ENCODE data around the gene ZNF639.
"Not testable (repeated sequence)": the region's sequence is repeated elsewhere in the genome, so short reads cannot be mapped to it uniquely, and the experiment has no call there.

Gene ZNF639, protein sequence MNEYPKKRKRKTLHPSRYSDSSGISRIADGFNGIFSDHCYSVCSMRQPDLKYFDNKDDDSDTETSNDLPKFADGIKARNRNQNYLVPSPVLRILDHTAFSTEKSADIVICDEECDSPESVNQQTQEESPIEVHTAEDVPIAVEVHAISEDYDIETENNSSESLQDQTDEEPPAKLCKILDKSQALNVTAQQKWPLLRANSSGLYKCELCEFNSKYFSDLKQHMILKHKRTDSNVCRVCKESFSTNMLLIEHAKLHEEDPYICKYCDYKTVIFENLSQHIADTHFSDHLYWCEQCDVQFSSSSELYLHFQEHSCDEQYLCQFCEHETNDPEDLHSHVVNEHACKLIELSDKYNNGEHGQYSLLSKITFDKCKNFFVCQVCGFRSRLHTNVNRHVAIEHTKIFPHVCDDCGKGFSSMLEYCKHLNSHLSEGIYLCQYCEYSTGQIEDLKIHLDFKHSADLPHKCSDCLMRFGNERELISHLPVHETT

DNA sequence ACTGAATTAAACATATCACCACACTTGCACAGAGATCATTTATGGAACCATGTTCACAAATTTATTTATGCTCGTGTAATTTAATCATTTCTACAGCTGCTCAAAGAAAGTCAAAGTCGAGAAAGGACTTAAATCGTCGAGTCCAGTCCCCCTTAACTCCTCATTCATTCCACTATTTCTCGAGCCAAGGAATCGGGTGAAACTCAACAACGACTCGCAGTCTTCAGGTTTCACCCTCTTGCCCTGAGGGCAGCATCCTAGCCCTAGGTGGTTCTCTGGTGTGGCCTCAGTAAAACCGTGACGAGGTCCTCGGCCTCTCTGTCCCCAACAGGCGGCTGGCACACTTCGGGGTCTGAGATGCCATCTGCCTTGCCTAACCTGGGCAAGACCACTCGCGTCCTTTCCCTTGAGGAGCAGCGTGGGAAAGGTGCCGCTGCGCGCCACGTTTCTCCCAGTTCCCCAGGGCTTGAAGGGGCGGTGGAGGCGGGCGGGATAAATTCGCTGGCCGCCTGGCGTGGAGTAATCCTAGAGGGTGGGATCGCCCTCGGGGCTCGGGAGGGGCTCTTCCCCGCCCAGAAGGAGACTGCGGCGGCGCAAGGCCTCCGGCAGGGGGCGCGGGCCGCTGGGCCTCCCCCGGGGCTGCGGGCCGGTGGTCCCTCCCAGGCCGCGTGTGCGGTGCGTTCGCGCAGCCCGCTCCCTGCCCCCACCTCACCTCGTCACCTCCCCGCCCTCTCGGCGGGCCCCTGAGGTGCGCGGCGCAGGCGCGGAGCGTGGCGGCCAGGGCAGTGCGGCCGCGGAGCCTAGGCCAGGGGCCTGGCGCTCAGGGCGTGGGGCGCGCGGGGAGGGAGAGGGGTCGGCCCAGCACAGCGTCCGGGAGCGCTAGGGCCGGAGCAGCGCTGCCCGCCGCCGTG, at the start of gene ZNF639:
ZNF639 (plus strand) TSS at position 746 of the 911 bp plus-strand sequence. CDS start 5,263 bp downstream, outside the sequence.
- peak; percentile 89 for DNase-seq

- not testable (repeated sequence) for DNase-seq
Measured at GRCh38 chr3:179274434-179274833, 48.4 kb upstream of the ZNF639 start.

DNA sequence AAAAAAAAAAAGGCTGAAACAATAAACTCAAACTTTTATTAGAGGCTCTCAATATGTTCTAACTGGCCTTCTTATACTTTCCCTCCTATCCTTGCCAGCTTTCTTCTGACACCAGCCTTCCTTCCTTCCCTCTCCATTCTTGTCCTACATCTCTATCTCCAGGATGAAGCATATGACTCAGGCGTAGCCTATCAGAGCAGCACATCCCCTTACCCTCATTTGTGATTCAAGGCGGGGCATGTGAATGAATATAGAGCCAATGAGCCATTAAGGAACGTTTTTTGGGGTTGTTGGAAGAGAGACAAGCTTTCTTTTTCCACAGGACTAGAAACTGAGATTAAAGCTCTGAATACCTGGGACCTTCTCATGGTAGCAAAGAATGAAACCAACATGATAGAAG, 46.8 kb upstream of the ZNF639 start:
- no peak for DNase-seq

GRCh38 chr3:179276743-179277142, 46.1 kb upstream of the ZNF639 start:
- no peak for DNase-seq

DNA sequence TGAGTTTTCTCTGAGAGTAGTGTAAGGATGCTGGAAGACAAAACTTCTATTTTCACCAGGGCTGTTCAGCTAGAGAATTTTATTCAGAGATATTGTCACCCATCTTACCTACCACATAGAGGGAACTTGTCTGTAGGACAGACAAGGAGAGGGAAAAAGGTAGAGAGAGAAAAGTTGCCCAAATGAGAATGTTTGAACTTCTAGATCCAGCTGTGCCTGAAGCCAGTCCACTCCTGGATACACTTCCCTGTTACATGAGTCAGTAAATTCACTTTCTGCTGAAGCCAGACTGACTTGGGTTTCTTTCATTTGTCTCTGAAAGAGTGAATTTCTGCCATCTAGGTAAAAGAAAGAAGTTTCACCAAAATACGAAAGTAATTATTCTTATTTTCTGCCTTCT, 44.7 kb upstream of the ZNF639 start:
- no peak for DNase-seq

DNA sequence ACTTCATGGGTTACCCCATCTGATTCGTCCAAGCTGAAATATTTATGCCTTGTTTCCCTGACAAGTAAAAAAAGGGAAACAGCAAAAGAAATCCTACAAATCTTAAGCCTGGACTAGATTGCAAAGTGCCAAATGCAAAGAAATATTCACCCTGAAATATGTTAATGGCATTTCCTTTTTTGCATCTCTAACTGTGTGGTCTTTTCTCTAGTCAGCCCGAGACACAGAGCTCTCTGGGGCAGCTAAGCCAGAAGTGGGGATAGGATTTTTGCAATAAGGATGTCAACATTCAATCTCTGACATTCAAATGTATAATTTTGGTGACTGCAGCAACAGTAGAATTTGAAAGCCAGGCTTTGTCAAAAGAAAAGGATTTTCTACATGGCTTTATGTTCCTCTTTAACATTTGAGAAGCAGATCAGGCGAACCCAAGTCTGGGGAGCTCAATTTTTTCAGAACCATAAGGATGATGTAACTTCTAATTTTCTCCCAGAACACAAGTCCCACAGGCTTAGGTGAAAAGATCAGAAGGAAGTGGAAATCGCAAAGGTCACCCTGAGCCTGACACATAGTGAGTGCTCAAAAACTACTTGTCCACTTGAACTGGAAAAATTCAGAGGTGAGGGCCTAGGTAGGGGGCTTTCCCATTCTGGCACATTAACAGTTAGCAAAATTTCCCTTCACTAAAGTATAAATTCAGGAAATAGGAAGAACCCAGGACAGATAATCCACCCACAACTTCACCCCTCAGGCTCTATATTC, 43.7 kb upstream of the ZNF639 start:
- no peak for DNase-seq

DNA sequence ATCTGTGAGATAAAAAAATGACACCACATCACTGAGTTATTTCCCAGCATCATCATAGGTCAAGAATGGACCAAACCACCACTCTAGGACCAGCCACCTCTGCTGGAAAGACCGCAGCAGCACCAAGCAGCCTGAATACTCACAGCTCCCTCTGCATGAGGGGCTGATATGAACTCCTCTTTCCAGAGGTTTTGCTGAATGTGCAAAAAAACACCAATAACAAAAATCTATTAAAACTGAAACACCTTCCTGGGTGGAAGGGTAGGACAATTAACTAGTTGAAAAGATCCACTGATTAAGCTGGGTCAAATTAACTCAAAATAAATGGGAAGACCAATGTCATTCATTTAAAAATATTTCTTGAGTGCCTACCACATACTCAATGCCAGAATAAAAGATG, 43.0 kb upstream of the ZNF639 start:
- DNase-seq = no peak

DNA sequence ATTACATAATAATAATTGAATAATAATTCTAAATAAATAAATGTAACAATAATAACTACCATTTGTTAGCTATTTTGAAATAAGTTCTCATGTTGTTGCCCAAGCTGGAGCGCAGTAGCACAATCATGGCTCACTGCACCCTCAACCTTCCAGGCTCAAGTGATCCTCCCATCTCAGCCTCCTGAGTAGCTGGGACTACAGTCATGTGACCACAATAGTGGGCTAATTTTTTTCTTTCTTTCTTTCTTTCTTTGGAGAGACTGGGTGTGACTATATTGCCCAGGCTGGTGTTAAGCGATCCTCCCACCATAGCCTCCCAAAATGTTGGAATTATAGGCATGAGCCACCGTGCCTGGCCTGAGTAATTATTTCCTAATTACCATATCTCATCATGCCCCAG, 41.0 kb upstream of the ZNF639 start:
- no peak for DNase-seq

DNA sequence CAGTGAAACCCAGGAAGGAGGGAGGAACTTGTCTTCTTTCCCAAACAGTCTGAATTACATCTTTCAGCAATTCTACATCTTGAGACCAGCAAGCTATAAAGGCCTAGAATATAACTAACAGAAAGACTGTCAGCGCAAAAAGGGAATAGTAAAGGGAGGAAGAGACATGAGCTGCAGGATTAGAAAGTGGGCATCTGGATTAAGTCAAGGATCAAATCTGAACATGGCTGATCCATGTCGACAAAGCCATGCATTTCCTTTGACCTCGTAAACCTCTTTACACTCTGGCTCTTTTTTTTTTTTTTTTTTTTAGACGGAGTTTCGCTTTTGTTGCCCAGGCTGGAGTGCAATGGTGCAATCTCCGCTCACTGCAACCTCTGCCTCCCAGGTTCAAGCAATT, 36.5 kb upstream of the ZNF639 start:
- no peak for DNase-seq

- DNase-seq = no peak
Measured at GRCh38 chr3:179288845-179289244, 34.0 kb upstream of the ZNF639 start.

GRCh38 chr3:179289295-179289694, 33.5 kb upstream of the ZNF639 start:
- no peak for DNase-seq

DNA sequence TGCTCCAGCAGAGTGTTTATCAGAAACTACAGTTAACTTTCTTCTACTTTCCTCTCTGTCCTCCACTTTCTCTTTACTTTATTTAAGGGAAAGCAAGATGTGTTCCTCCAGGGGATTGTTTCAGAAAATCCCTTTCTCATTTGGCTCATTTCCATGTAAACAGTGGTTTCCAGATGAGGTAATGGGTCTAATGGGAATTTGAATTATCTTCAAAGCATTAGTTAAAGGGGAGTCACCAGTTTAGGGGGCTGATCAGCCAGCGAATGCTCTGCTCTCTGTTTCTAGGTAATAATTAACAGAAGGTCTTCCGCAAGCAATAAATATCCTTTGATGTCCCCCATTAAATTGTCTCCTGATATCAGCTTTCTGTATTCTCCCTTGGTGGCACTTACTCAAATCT, 30.4 kb upstream of the ZNF639 start:
- no peak for DNase-seq

GRCh38 chr3:179297971-179298725, 24.7 kb upstream of the ZNF639 start:
- DNase-seq = no peak

GRCh38 chr3:179299316-179299715, 23.5 kb upstream of the ZNF639 start:
- DNase-seq = no peak

DNA sequence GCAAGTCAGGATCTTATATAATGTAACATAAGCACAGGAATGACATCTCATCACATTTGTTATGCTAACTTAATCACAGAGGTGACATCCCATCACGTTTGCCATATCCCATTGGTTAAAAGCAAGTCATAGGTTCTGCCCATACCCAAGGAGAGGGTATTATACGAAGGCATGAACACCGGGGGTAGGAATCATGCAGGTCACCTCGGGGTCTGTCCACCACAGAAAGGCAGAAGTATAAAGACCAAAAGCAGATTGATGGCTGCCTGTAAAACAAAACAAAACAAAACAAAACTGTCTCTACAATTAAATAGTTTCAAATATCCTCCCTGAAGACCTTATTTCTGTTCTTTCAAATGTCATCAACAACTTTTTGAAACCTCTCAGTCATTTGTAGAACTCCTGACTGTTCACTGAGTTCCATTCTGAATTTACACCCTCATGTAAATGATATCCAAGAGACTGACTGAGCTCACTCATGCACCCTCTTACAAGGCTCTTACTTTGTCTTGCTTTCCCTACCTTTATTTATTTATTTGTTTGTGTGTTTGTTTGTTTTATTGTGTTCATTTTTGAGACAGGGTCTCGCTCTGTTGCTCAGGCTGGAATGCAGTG, 22.7 kb upstream of the ZNF639 start:
- DNase-seq = no peak

DNA sequence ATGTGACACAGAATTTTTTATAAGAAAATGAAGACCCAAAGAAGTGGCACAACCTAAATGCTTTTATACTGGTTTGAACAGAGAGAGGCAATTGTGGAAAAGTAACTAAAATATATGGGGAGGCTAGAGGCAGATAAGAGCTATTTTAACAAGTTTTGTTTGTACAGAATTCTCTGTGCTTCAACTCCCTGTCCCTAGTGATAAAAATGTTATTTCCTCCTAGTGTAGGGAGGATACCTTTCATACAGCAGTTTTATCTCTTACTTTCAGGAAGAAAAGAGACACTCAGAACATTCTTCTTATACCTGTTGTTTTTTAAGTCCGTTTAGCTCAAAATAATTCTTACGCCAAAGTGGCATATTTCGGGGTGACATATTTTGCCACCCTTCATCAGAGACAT, 21.2 kb upstream of the ZNF639 start:
- DNase-seq = no peak

- DNase-seq = no peak
Measured at GRCh38 chr3:179302111-179302510, 20.7 kb upstream of the ZNF639 start.

- DNase-seq = no peak
Measured at GRCh38 chr3:179304605-179305004, 18.2 kb upstream of the ZNF639 start.

DNA sequence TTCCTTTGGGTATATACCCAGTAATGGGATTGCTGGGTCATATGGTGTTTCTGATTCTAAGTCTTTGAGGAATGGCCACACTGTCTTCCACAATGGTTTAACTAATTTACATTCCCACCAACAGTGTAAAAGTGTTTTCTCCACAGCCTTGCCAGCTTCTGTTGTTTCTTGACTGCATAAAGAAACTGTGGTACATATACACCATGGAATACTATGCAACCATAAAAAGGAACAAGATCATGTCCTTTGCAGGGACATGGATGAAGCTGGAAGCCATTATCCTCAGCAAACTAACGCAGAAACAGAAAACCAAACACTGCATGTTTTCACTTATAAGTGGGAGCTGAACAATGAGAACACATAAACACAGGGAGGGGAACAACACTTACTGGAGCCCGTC, 15.5 kb upstream of the ZNF639 start:
- DNase-seq = not testable (repeated sequence)

DNA sequence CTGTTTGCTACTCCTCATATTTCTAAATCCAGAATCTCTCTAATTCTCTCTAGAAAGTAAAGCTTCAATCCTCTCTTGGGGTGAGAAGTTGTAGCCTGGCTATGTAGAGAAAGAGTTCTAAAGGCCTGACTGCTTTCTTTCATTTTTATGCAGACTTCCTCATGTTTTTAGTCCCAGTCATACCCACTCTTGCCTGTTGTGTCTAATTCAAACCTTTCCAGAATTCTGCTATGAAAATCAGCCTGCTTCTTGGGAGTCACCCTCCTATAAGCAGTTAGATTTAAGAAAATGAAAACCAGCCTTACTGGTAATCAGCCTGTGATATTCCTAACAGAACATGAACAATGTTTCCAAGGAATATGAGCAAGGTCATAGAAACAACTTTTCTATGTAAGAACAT, 14.8 kb upstream of the ZNF639 start:
- no peak for DNase-seq

DNA sequence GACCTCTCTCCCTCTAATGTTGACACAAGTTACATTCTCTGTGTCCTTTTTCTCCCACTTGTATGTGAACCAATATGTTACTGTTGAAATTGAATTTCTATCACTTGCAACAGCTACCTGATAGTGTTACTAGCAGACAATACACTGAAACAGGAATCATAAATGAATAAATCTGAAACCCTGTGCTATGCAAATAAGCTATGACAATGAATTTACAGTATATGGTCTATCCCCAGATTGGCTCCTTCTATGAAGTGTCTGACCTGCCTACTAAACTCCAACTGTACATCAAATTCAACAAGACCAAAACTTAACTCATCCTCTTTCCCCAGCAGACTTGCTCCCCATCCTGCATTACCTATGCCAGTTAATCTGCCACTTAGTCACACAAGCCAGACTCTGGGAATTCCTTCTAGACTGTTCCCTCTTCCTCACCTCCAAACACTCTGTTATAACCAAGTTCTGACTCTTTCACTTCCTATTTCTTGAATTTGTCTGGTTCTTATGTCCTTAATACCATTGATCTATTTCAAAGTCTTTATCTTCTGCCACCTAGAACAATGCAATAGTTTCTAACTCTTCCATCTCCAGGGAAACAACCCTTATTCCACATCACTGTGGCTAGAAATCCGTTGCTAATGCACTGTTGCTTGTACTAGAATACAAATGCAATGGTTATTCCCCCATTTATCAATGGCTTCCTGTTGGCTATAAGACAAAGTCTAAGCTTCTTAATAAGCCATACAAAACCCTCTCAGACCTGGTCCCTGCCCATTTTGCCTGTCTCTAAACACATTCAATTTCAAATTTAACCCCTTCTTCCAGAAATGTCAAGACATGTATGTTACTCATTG, 13.4 kb upstream of the ZNF639 start:
- DNase-seq = no peak

Data from activated CD4-positive, alpha-beta T cell treated with anti-CD3 and anti-CD28 coated beads, Interleukin-2, Interleukin-6, amounts not matched to agents 100 ng/mL and 50 ng/mL, durations not matched to agents 16 hours and 8 hours (primary cell).